AG04449 (cell line): ENCODE data around the gene GTPBP8.

ENCODE experiments used
- CTCF ChIA-PET: fragments of 350-600 bp; formaldehyde crosslinking; extraction: SDS; loops from one replicate; lab custom pipeline; 2021; ENCODE audit warnings: antibody characterized with exemption; lab: Yijun Ruan, JAX
- POLR2A ChIA-PET: fragments of 400-600, 350-600 bp; formaldehyde crosslinking; extraction: SDS; loops from one replicate; lab custom pipeline; 2020; ENCODE audit warnings: antibody characterized with exemption, inconsistent platforms; lab: Yijun Ruan, JAX
- DNase-seq: peaks from one replicate; pipeline ENCODE4 v3.0.0-alpha.2; 2010; ENCODE audit warnings: low read depth, low spot score
- H3K4me3 ChIP-seq: 2 replicates; pipeline ENCODE4 v1.5.1; 2011; ENCODE audit warnings: low read depth, mild to moderate bottlenecking, control low read depth, low read length
- CTCF ChIP-seq: IDR thresholded peaks from one replicate; pipeline ENCODE4 v1.5.1; 2011; ENCODE audit warnings: mild to moderate bottlenecking, moderate library complexity, low read length, control low read depth, inconsistent platforms; ENCODE audit not compliant: insufficient read depth; ENCODE audit errors: missing control alignments

Gene GTPBP8

DNA sequence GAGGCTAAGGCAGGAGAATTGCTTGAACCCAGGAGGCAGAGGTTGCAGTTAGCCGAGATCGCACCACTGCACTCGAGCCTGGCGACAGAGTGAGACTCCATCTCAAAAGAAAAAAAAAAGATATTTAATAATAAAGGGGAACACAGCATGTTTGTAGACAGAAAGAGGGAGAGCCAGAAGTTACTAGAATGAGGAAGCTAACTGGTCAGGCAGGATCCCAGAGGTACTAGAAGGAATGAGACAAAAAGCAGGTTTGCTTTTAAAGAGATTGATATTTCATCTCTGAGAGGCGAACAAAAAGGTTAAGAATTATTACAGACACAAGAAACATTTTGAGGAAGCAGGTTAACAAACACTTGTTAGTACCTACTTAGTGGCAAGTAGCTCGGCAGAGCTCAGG, 25.1 kb upstream of the GTPBP8 start:
- DNase-seq: no peak
- no peak for TF ChIP-seq CTCF
- no peak overlapping the region for H3K4me3 ChIP-seq
- ChIA-PET POLR2A (no interaction called here), CTCF (interaction anchor here (0.9 to 3.2 kb wide), 3 partner anchors 13 to 145 kb away, joined by 3 to 17 read pairs (median 3); no protein-coding TSS in a partner anchor)

DNA sequence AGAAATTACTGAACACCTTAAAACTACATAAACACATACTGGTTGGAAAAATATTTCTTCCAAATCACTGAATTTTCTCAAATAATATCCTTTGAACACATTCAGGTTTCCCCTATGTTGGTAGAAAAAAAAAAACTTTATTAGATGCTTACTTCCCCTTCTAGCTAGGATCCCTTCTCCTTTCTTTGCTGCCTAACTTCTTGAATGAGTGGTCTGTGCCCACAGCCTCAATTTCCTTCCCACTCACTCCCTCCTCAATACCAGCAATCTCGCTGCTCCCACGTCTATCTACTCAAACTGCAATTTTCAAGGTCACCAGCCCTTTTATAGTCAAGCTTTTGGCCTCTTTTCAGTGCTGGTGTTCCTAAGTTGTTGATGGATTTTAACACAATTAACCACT, 24.2 kb upstream of the GTPBP8 start:
- DNase-seq: no peak
- ChIA-PET CTCF (interaction anchor here (0.9 to 3.2 kb wide), 2 partner anchors 12 to 14 kb away, joined by 3 to 17 read pairs; no protein-coding TSS in a partner anchor), POLR2A (no interaction called here)
- H3K4me3 ChIP-seq: no peak overlapping the region
- TF ChIP-seq CTCF: no peak

GRCh38 chr3:112967425-112967824, 23.4 kb upstream of the GTPBP8 start:
- CTCF ChIA-PET: interaction anchor here (3.2 kb wide), 1 partner anchor 12 kb away, joined by 17 read pairs; no protein-coding TSS in a partner anchor
- POLR2A ChIA-PET: no interaction called here
- no peak for DNase-seq
- H3K4me3 ChIP-seq: no peak overlapping the region
- no peak for TF ChIP-seq CTCF

DNA sequence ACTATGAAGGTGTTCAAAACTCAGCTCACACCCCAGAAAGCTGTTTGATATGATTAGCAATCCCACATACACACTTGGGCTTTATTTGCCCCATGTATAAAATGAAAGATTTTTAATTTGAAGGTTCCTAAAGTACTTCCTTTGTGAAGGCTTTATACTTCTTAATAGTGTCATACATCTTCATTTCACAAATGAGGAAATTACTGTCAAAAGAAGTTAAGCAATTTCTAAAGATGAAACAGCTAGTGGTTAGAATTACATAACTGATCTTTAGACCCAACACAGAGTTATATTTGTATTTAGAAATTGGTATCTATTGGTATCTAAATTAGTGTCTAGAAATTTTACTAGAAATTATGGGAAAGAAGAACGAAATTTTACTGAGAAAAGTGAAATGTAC, 23.0 kb upstream of the GTPBP8 start:
- no peak for DNase-seq
- POLR2A ChIA-PET: no interaction called here
- TF ChIP-seq CTCF: no peak
- H3K4me3 ChIP-seq: no peak overlapping the region
- CTCF ChIA-PET: interaction anchor here (0.8 to 3.2 kb wide), 2 partner anchors 11 to 232 kb away, joined by 3 to 17 read pairs; no protein-coding TSS in a partner anchor

- H3K4me3 ChIP-seq: no peak overlapping the region
- no peak for TF ChIP-seq CTCF
- no peak for DNase-seq
- ChIA-PET POLR2A (no interaction called here), CTCF (interaction anchor here (0.9 to 1.4 kb wide), 3 partner anchors 10 to 330 kb away, joined by 5 to 6 read pairs (median 5); no protein-coding TSS in a partner anchor)
These were observed 18.6 kb upstream of the GTPBP8 start for GRCh38 chr3:112972158-112972557.

DNA sequence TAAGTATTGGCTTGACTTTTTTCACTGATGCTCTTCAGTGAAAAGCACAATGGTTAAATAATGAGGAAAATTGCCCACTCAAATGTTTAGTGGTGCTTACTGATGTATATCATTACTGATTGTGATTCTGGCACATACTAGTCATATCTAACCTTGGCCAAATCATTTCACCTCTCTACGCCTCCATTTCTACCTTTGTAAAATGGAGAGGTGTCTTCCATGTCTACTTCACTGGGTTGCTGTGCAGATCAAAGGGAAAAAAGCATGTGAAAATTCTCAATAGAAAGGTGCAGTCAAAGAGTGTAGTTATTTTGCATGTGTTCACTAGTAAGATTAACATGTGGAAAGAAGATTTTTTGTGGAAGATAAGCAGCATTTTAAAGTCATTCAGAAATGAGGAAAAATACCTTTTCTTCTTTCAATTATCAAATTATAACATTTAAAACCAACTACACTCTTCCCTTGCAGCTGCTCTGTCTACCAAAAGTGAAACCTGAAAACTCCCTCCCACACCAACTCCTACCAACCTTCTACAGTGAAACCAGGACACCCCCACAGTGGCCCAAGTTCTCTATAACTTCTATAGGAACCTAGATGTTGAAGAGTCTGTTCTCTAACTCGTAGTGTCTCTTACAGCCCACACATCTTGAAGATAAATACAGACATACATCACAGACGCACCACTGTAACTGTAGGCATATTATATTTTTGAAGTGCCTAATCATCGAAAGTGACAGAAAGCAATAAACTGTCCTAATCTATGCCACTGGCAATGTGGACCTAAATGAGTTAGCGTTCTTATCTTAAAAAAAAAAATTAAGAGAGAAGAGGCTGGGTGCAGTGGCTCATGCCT, 17.2 kb upstream of the GTPBP8 start:
- ChIA-PET CTCF (no interaction called here), POLR2A (interaction anchor here (1.1 kb wide), 1 partner anchor 17 kb away, joined by 6 read pairs; the partner anchor contains the start of gene GTPBP8)
- no peak for DNase-seq
- H3K4me3 ChIP-seq: no peak overlapping the region
- no peak for TF ChIP-seq CTCF
